HUES6 (cell line): ENCODE data around the gene KLRF1.
"Not testable (repeated sequence)": the region's sequence is repeated elsewhere in the genome, so short reads cannot be mapped to it uniquely, and the experiment has no call there.

Experiments
- H3K27ac ChIP-seq: 2 replicates; pipeline ENCODE4 v1.7.0; 2013; ENCODE audit warnings: low read depth, mild to moderate bottlenecking, low read length, inconsistent platforms
- H3K27me3 ChIP-seq: 2 replicates; pipeline ENCODE4 v1.6.1; 2013; ENCODE audit warnings: low read length; ENCODE audit not compliant: control insufficient read depth, insufficient read depth
- H3K36me3 ChIP-seq: 2 replicates; pipeline ENCODE4 v1.6.1; 2013; ENCODE audit warnings: low read length; ENCODE audit not compliant: control insufficient read depth, insufficient read depth
- H3K4me1 ChIP-seq: 2 replicates; pipeline ENCODE4 v1.6.1; 2013; ENCODE audit warnings: low read length; ENCODE audit not compliant: control insufficient read depth, insufficient read depth
- H3K4me3 ChIP-seq: 2 replicates; pipeline ENCODE4 v1.5.1; 2013; ENCODE audit warnings: low read depth, low read length
- H3K9ac ChIP-seq: one replicate; pipeline ENCODE4 v1.6.1; 2013; ENCODE audit warnings: mild to moderate bottlenecking, low read length
- H3K9me3 ChIP-seq: 2 replicates; pipeline ENCODE4 v1.6.1; 2013; ENCODE audit warnings: low read depth, low read length; ENCODE audit not compliant: control insufficient read depth, insufficient read depth

KLRF1 gene

DNA sequence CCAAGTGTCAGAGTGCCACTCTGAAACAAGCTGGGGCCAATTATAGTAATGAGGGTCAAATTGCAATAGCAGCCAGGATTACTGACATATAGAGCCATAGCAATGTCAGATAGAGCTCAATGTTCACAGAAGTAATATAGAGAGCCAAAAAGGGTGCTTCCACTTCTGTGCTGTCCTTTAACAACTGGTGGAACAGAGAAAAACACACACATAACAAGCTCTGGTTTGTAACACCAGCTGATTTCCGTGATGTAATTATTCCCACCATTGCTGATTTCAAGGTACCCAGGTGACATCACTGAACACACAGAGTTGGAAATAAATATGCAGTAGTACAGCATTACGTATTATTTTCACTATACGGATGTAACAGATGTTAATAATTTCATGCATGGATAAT, 44.9 kb downstream of the KLRF1 start:
- no peak overlapping the region for H3K4me3 ChIP-seq

DNA sequence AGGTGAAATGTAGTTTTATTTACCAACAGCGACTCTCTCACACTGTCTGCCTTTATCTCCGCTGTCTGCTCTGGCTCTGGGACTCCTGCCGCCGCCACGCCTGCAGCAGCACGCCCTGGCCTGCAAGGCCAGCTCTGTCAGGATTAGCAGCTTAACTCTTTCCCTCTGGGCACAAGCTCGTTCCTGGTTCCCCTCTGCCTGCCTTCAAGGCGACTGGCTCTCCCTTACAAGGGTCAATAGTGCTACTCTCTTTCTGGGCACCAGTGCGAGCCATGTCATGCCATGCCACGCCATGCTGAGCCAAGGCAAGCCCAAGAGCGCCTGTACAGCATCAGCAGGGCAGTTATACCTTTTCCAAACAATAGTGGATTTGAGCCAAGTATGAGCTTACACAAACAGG, 45.5 kb downstream of the KLRF1 start:
- Histone ChIP-seq H3K9ac (no peak overlapping the region), H3K27me3 (no peaks in the 10 kb centered on the region), H3K4me1 (peaks cover 19% of the 10 kb centered on the region), H3K36me3 (no peaks in the 10 kb centered on the region), H3K27ac (no peak overlapping the region), H3K4me3 (no peak overlapping the region), H3K9me3 (no peaks in the 10 kb centered on the region)

More for the DNA sequence above, 44.9 kb downstream of the KLRF1 start:
- Histone ChIP-seq H3K9me3 (no peaks in the 10 kb centered on the region), H3K36me3 (no peaks in the 10 kb centered on the region), H3K9ac (no peak overlapping the region), H3K27me3 (no peaks in the 10 kb centered on the region), H3K27ac (no peak overlapping the region), H3K4me1 (peaks cover 19% of the 10 kb centered on the region)

DNA sequence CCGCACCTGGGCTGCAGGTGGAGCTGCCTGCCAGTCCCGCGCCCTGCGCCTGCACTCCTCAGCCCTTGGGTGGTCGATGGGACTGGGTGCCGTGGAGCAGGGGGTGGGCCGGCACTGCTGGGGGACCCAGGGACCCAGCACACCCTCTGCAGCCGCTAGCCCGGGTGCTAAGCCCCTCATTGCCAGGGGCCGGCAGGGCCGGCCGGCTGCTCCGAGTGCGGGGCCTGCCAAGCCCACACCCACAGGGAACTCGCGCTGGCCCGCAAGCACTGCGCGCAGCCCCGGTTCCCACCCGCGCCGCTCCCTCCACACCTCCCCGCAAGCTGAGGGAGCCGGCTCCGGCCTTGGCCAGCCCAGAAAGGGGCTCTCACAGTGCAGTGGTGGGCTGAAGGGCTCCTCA, 48.8 kb downstream of the KLRF1 start:
- not testable (repeated sequence) for H3K9ac ChIP-seq, H3K27me3 ChIP-seq, H3K9me3 ChIP-seq, H3K36me3 ChIP-seq, H3K4me1 ChIP-seq, H3K27ac ChIP-seq, H3K4me3 ChIP-seq

DNA sequence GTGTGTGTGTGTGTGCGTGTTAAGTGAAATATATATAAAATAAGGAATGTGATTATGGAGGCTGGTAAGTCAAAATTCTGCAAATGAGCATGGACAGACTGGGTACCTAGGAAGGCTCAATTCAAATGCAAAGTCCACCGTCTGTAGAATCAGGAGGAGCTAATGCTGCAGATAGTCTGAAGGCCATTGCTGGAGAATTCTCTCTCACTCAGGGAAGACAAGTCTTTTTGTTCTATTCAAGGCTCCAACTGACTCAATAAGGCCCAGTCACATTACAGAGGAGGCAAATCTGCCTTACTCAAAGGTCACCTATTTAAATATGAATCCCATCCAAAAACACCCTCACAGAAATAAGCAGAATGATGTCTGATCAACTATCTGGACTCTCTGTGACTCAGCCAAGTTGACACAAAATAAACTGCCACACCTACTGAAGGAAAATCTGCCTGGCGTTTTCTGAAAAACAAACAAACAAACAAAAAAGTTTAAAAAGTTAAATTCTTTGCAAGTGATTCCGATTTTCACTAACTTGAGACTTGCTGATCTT, 53.3 kb downstream of the KLRF1 start:
- Histone ChIP-seq H3K9me3 (no peaks in the 10 kb centered on the region), H3K4me1 (no peaks in the 10 kb centered on the region), H3K27me3 (no peaks in the 10 kb centered on the region), H3K36me3 (no peaks in the 10 kb centered on the region), H3K4me3 (no peak overlapping the region), H3K27ac (no peak overlapping the region), H3K9ac (no peak overlapping the region)

DNA sequence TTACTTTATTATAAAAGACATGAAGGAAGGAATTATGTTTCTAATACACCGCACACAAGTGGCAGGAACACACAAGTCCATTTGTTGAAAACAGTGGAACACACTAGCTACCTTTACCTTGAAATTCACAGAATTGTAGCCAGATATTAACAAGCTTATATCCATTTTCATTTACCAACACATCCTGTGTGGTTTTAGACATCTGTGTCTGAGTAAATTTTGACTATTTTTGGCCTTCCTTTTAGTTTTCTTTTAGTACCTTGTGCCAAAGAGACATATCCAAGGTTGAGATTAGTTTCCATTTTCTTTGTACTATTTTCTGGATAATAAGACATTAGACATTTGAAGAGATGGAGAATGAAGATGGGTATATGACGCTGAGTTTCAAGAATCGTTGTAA, 54.0 kb downstream of the KLRF1 start, which contains the start of gene KLRF2:
TSS of gene KLRF2 (plus strand) at position 244 of the 400 bp plus-strand sequence. CDS start at position 351, 107 bp downstream.
- Histone ChIP-seq H3K9me3 (no peaks in the 10 kb centered on the region), H3K4me3 (no peak within 1 kb of the TSS), H3K4me1 (no peaks in the 10 kb centered on the region), H3K36me3 (no peaks in the 10 kb centered on the region), H3K27me3 (no peaks in the 10 kb centered on the region), H3K9ac (no peak within 1 kb of the TSS), H3K27ac (no peak within 1 kb of the TSS)

DNA sequence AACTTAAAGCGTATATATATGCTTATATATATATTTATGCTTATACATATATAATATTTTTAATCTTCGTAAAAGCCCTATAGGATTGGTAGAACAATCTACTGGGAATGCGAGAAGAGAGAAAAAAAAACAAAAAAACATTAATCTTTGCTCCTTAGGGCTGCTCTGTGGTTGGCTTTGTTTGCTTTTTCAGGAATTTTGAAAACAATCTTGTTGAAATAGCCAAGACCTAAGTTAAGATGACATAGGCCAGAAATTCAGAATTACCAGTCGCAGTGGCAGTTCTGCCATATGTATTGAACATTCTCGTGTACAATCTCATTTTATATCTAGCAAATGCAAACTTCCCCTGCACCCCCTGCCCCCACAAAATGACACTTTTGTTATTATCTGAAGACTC, 54.7 kb downstream of the KLRF1 start:
- H3K9me3 ChIP-seq = no peaks in the 10 kb centered on the region

DNA sequence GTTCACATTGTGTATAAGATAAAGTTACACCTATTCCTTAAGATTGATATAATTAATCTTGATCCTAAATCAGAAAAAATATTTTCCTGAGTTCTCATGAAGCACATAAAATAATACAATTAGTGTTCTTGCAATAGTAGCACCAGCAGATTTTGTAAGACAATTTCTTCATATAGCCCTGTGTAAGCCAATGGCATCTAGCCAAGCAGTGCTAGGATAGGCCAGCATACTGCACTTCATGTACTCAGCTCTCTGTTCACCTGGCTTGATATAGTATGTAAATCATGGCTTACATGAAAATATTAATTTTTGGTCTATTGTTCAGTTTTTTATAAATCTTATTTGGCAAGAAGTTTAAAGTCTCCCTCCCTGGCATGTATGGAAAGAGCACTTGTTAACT, 55.9 kb downstream of the KLRF1 start:
- no peaks in the 10 kb centered on the region for H3K4me1 ChIP-seq
- no peak overlapping the region for H3K9ac ChIP-seq
- H3K27me3 ChIP-seq = no peaks in the 10 kb centered on the region
- H3K4me3 ChIP-seq = no peak overlapping the region
- no peak overlapping the region for H3K27ac ChIP-seq
- H3K9me3 ChIP-seq = no peaks in the 10 kb centered on the region
- no peaks in the 10 kb centered on the region for H3K36me3 ChIP-seq

More for the DNA sequence above, 54.7 kb downstream of the KLRF1 start:
- no peak overlapping the region for H3K9ac ChIP-seq
- no peaks in the 10 kb centered on the region for H3K27me3 ChIP-seq
- H3K36me3 ChIP-seq = no peaks in the 10 kb centered on the region
- H3K4me3 ChIP-seq = no peak overlapping the region
- no peaks in the 10 kb centered on the region for H3K4me1 ChIP-seq
- H3K27ac ChIP-seq = no peak overlapping the region

DNA sequence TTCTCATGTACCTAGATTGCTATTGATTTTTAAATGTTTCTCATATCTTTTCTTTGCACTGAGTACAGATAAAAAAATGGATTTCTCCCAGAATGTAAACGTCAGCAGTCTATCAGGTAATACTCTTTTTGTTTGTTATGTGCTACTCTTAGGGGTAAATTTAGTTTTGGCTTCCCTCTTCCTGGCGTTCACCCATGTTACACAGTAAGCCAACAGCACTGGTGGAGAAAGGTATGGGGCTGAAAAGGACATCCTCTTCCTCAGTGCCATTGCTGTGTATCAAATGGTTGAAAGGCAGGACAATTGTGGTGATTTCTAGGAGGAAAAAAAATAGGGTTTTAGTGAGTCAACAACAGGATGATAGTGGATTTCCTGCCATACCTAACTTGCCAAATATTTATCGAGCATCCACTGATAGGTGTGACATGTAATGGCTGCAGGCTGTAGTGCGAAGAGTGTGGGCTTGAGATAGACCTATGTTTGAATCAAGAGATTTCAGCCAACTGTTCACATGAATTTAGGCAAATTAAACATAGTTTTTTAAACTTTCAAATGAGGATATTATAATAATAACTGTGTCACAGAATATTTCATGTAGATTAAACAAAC, 61.5 kb downstream of the KLRF1 start:
- H3K36me3 ChIP-seq = no peaks in the 10 kb centered on the region
- no peaks in the 10 kb centered on the region for H3K9me3 ChIP-seq
- no peak overlapping the region for H3K9ac ChIP-seq
- no peaks in the 10 kb centered on the region for H3K4me1 ChIP-seq
- no peak overlapping the region for H3K4me3 ChIP-seq
- H3K27me3 ChIP-seq = no peaks in the 10 kb centered on the region
- H3K27ac ChIP-seq = no peak overlapping the region
